Measurements from ENCODE around the gene H2BK1. TPM values are rescaled to one million over a fixed set of nuclear protein-coding genes. Genes with fewer than 3 reads are reported as not detected.

H2BK1 gene
- polyA plus RNA-seq, 3 donors: not detected

- no peak overlapping the region for H3K27ac Mint-ChIP-seq
- 100% methylated on average over 1 of the region's 4 CpGs for WGBS (ENCODE audit: insufficient coverage)
These were observed 21.2 kb downstream of the H2BK1 start for GRCh38 chr7:151189038-151189437.

GRCh38 chr7:151188252-151188542 is 22.1 kb downstream of the H2BK1 start:
- H3K4me2 ChIP-seq (replicated peaks; ENCODE audit: extremely low read depth, low read length, poor library complexity, severe bottlenecking): no peak overlapping the region
- no peak overlapping the region for H3K4me3 Mint-ChIP-seq
- intact Hi-C loops (cut with micrococcal nuclease): no loop called here

More at GRCh38 chr7:151189038-151189437, 21.2 kb downstream of the H2BK1 start:
- Mint-ChIP-seq H3K4me3 (no peak overlapping the region), H3K4me1 (no peaks in the 10 kb centered on the region), H3K36me3 (no peaks in the 10 kb centered on the region), H3K27me3 (ENCODE audit: low read depth in 3 of 3) (peaks cover 3 to 16% (median 12%) of the 10 kb centered on the region in 3 donors), H3K9me3 (peaks cover 0 to 1% (median 0%) of the 10 kb centered on the region in 7 donors)
- no peak for DNase-seq
- intact Hi-C loops (cut with micrococcal nuclease): no loop called here
- Histone ChIP-seq H3K36me3 (replicated peaks in 1 of 2; ENCODE audit: control insufficient read depth in 1 of 2, insufficient read depth in 2 of 2, low read length in 2 of 2) (no peaks in the 10 kb centered on the region), H3K79me2 (ENCODE audit: insufficient read depth, low read length) (no peaks in the 10 kb centered on the region), H4K20me1 (ENCODE audit: insufficient read depth, low read length) (no peaks in the 10 kb centered on the region), H3K9ac (ENCODE audit: insufficient read depth, low read length, poor library complexity, severe bottlenecking) (no peak overlapping the region), H3K9me3 (replicated peaks in 1 of 2; ENCODE audit: control insufficient read depth in 1 of 2, insufficient read depth in 1 of 2, low read length in 2 of 2) (no peaks in the 10 kb centered on the region), H3K4me3 (replicated peaks in 1 of 3; ENCODE audit: low read depth in 2 of 3, low read length in 3 of 3) (no peak overlapping the region), H3K27me3 (ENCODE audit: control insufficient read depth in 2 of 2, insufficient read depth in 2 of 2, low read length in 2 of 2) (no peaks in the 10 kb centered on the region), H3K4me2 (replicated peaks; ENCODE audit: extremely low read depth, low read length, poor library complexity, severe bottlenecking) (no peak overlapping the region), H3K27ac (ENCODE audit: low read depth in 1 of 2, low read length in 2 of 2) (no peak overlapping the region), H3K4me1 (ENCODE audit: control insufficient read depth in 1 of 2, insufficient read depth in 2 of 2, low read length in 2 of 2) (no peaks in the 10 kb centered on the region), H2AFZ (ENCODE audit: insufficient read depth, low read depth, low read length, poor library complexity, severe bottlenecking) (no peak overlapping the region)
- TF ChIP-seq CTCF (IDR thresholded peaks at IDR 0.05): no peak

More at GRCh38 chr7:151188252-151188542, 22.1 kb downstream of the H2BK1 start:
- no peaks in the 10 kb centered on the region for H3K4me1 Mint-ChIP-seq
- H3K9me3 ChIP-seq (replicated peaks in 1 of 2; ENCODE audit: control insufficient read depth in 1 of 2, insufficient read depth in 1 of 2, low read length in 2 of 2): no peaks in the 10 kb centered on the region
- no peaks in the 10 kb centered on the region for H3K36me3 Mint-ChIP-seq
- no peak overlapping the region for H3K27ac Mint-ChIP-seq
- H3K9me3 Mint-ChIP-seq: peaks cover 0 to 1% (median 0%) of the 10 kb centered on the region in 7 donors
- H3K27me3 ChIP-seq (ENCODE audit: control insufficient read depth in 2 of 2, insufficient read depth in 2 of 2, low read length in 2 of 2): no peaks in the 10 kb centered on the region
- no peak for DNase-seq
- H3K9ac ChIP-seq (ENCODE audit: insufficient read depth, low read length, poor library complexity, severe bottlenecking): no peak overlapping the region
- H3K4me3 ChIP-seq (replicated peaks in 1 of 3; ENCODE audit: low read depth in 2 of 3, low read length in 3 of 3): no peak overlapping the region
- TF ChIP-seq CTCF (IDR thresholded peaks at IDR 0.05): no peak
- peaks cover 3 to 12% (median 10%) of the 10 kb centered on the region in 3 donors for H3K27me3 Mint-ChIP-seq (ENCODE audit: low read depth in 3 of 3)
- H3K27ac ChIP-seq (ENCODE audit: low read depth in 1 of 2, low read length in 2 of 2): no peak overlapping the region
- WGBS (ENCODE audit: insufficient coverage): 63% methylated on average over 1 of the region's 5 CpGs
- H2AFZ ChIP-seq (ENCODE audit: insufficient read depth, low read depth, low read length, poor library complexity, severe bottlenecking): no peak overlapping the region
- H3K4me1 ChIP-seq (ENCODE audit: control insufficient read depth in 1 of 2, insufficient read depth in 2 of 2, low read length in 2 of 2): no peaks in the 10 kb centered on the region
- no peaks in the 10 kb centered on the region for H3K79me2 ChIP-seq (ENCODE audit: insufficient read depth, low read length)
- no peaks in the 10 kb centered on the region for H4K20me1 ChIP-seq (ENCODE audit: insufficient read depth, low read length)
- H3K36me3 ChIP-seq (replicated peaks in 1 of 2; ENCODE audit: control insufficient read depth in 1 of 2, insufficient read depth in 2 of 2, low read length in 2 of 2): no peaks in the 10 kb centered on the region

All from CD14-positive monocyte (primary cell).